Mesothelial cell of epicardium (in vitro differentiated cells): ENCODE measurements around the gene SYNDIG1. TPM values are rescaled to one million over a fixed set of nuclear protein-coding genes. Genes with fewer than 3 reads are reported as not detected.

Experiments
- DNase-seq, 2 experiments: peaks; one replicate each; pipeline ENCODE4 v3.0.0; 2021; ENCODE audit warnings: low spot score in 2 of 2; ENCODE audit not compliant: unreplicated experiment in 2 of 2
- H3K27ac Mint-ChIP-seq: 2 replicates; pipeline ENCODE4 v1.8.0; 2021; ENCODE audit warnings: mixed read lengths
- H3K27me3 Mint-ChIP-seq: 2 replicates; pipeline ENCODE4 v1.8.0; 2021; ENCODE audit warnings: low read depth, mixed read lengths
- H3K36me3 Mint-ChIP-seq: 2 replicates; pipeline ENCODE4 v1.8.0; 2021; ENCODE audit warnings: mixed read lengths
- H3K4me1 Mint-ChIP-seq: 2 replicates; pipeline ENCODE4 v1.8.0; 2021; ENCODE audit warnings: mixed read lengths
- H3K4me3 Mint-ChIP-seq: 2 replicates; pipeline ENCODE4 v1.8.0; 2021; ENCODE audit warnings: mild to moderate bottlenecking, moderate library complexity, mixed read lengths
- H3K9me3 Mint-ChIP-seq: 2 replicates; pipeline ENCODE4 v1.8.0; 2021; ENCODE audit warnings: mixed read lengths
- total RNA-seq: library from RNA; stranded (reverse); gene quantifications from 3 replicates; pipeline ENCODE4 v1.2.1, GENCODE V29; 2021
- TF ChIP-seq, protein P1 (sequence below): fragments of 200-600 bp; sonication (generic); IDR thresholded peaks from one replicate; pipeline ENCODE4 v1.5.0; 2021; ENCODE audit warnings: antibody characterized with exemption; ENCODE audit not compliant: unreplicated experiment

Gene SYNDIG1
- total RNA-seq, 1 donor from 2014 or later, result 0.80 TPM

- H3K27me3 Mint-ChIP-seq, result peaks cover 2% of the 10 kb centered on the region
Measured at GRCh38 chr20:24647713-24648112, 178.3 kb downstream of the SYNDIG1 start.

DNA sequence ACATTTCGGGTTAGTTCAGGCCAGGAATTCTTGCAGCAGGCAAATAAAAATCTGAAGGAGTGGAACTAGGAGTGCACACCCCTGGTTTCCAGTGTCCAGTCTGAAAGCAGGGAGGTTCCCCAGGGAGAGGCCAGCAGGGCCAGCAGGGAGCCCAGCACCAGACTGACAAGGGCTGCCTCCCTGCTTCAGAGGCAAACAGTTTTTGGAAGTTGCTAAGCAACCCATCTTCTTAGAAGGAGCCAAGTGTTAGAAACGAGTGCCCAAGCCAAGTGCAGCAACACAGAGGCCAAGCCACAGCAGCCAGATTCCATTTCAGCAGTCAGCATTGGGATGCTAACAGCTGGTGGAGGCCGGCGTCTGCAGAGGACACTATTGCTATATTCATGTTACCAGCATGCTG is 179.1 kb downstream of the SYNDIG1 start:
- no peak overlapping the region for H3K4me3 Mint-ChIP-seq
- H3K27ac Mint-ChIP-seq, result no peak overlapping the region
- no peaks in the 10 kb centered on the region for H3K4me1 Mint-ChIP-seq
- no peaks in the 10 kb centered on the region for H3K36me3 Mint-ChIP-seq
- TF ChIP-seq, protein P1, sequence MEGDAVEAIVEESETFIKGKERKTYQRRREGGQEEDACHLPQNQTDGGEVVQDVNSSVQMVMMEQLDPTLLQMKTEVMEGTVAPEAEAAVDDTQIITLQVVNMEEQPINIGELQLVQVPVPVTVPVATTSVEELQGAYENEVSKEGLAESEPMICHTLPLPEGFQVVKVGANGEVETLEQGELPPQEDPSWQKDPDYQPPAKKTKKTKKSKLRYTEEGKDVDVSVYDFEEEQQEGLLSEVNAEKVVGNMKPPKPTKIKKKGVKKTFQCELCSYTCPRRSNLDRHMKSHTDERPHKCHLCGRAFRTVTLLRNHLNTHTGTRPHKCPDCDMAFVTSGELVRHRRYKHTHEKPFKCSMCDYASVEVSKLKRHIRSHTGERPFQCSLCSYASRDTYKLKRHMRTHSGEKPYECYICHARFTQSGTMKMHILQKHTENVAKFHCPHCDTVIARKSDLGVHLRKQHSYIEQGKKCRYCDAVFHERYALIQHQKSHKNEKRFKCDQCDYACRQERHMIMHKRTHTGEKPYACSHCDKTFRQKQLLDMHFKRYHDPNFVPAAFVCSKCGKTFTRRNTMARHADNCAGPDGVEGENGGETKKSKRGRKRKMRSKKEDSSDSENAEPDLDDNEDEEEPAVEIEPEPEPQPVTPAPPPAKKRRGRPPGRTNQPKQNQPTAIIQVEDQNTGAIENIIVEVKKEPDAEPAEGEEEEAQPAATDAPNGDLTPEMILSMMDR, result no peak
- DNase-seq, result no peak
- peaks cover 2% of the 10 kb centered on the region for H3K27me3 Mint-ChIP-seq
- H3K9me3 Mint-ChIP-seq, result peaks cover 8% of the 10 kb centered on the region

More at GRCh38 chr20:24647713-24648112, 178.3 kb downstream of the SYNDIG1 start:
- Mint-ChIP-seq H3K27ac (no peak overlapping the region), H3K4me1 (no peaks in the 10 kb centered on the region), H3K9me3 (peaks cover 15% of the 10 kb centered on the region), H3K36me3 (no peaks in the 10 kb centered on the region), H3K4me3 (no peak overlapping the region)
- DNase-seq, result no peak
- TF ChIP-seq, protein P1, result no peak

GRCh38 chr20:24648919-24649318 is 179.5 kb downstream of the SYNDIG1 start:
- no peaks in the 10 kb centered on the region for H3K36me3 Mint-ChIP-seq
- no peak overlapping the region for H3K4me3 Mint-ChIP-seq
- H3K27me3 Mint-ChIP-seq, result peaks cover 2% of the 10 kb centered on the region
- no peaks in the 10 kb centered on the region for H3K4me1 Mint-ChIP-seq
- TF ChIP-seq, protein P1, result no peak
- H3K9me3 Mint-ChIP-seq, result peaks cover 5% of the 10 kb centered on the region
- H3K27ac Mint-ChIP-seq, result no peak overlapping the region
- DNase-seq, result no peak

DNA sequence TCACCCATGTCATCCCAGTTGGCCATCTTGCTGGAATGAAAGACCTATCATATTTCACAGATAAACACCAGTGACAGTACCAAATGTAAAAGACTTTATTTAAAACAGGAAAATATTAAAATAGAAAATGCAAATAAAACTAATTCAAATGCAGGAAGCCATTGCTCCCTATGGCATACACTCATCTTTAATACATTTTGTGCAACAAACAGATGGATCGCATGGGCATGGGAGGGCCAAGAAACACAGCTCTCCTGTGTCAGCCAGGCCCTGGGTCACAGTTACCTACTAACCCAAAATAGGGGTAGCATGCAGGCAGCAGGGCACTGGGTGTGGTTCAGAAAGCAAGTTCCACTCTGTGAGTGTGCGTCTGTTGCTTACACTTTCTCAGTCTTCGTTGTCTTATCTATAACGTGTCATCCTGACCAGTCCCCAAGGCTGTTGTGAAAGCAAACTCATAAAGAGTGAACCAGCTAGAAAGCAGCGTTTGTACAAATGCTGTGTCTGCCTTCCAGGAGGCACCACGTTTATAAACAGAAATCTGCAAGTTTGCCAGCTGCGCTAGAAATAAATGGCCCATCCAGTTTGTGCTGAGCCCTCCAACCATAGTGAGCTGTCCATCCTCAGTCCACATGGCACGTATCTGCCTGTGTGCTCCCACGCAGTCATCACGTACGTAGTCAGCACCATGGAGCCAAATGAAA is 180.5 kb downstream of the SYNDIG1 start:
- no peak overlapping the region for H3K27ac Mint-ChIP-seq
- TF ChIP-seq, protein P1, result no peak
- no peak for DNase-seq
- no peaks in the 10 kb centered on the region for H3K36me3 Mint-ChIP-seq
- H3K4me1 Mint-ChIP-seq, result no peaks in the 10 kb centered on the region
- H3K9me3 Mint-ChIP-seq, result no peaks in the 10 kb centered on the region
- peaks cover 2% of the 10 kb centered on the region for H3K27me3 Mint-ChIP-seq
- H3K4me3 Mint-ChIP-seq, result no peak overlapping the region

GRCh38 chr20:24651171-24651975 is 181.9 kb downstream of the SYNDIG1 start:
- Mint-ChIP-seq H3K27ac (no peak overlapping the region), H3K27me3 (peaks cover 2% of the 10 kb centered on the region), H3K4me3 (no peak overlapping the region), H3K4me1 (no peaks in the 10 kb centered on the region), H3K9me3 (no peaks in the 10 kb centered on the region), H3K36me3 (no peaks in the 10 kb centered on the region)
- no peak for DNase-seq
- TF ChIP-seq, protein P1, result no peak
